Keratinocyte (primary cell): ENCODE data around the gene ESR2.
"Not testable (repeated sequence)": the region's sequence is repeated elsewhere in the genome, so short reads cannot be mapped to it uniquely, and the experiment has no call there.

Source experiments
- CTCF ChIP-seq, 3 experiments: IDR thresholded peaks in 1 of 3; conservative IDR thresholded peaks in 1 of 3; optimal IDR thresholded peaks in 1 of 3; 2 replicates in 2 of 3; 3 replicates in 1 of 3; pipeline versions ENCODE3 to v1.5.1; 2011; ENCODE audit warnings: low read length in 3 of 3, mild to moderate bottlenecking in 3 of 3, moderate library complexity in 2 of 3, control low read depth in 1 of 3, inconsistent platforms in 1 of 3; ENCODE audit not compliant: insufficient read depth in 2 of 3; ENCODE audit errors: extremely low read depth in 1 of 3
- EZH2 ChIP-seq: IDR thresholded peaks from one replicate; pipeline ENCODE4 v1.6.1; 2012; ENCODE audit warnings: inconsistent platforms, mild to moderate bottlenecking, low read length, moderate library complexity

- TF ChIP-seq CTCF (optimal IDR thresholded peaks at IDR 0.05 in 1 of 3, IDR thresholded peaks at IDR 0.05 in 1 of 3, conservative IDR thresholded peaks at IDR 0.05 in 1 of 3; ENCODE audit: extremely low read depth in 1 of 3, insufficient read depth in 2 of 3, low read length in 3 of 3); EZH2: not testable (repeated sequence)
Observed at GRCh38 chr14:64210912-64211311, 83.3 kb downstream of the ESR2 start.
